SU-DHL-6 (cell line): ENCODE measurements around the gene TRIM2.
A peak's percentile ranks its signal among the peaks of the same experiment; 100 is the strongest.

Experiments
- H2AFZ ChIP-seq: fragments of 200-600 bp; sonication (generic); 2 replicates; pipeline ENCODE4 v1.6.1; 2014; ENCODE audit warnings: low read depth, mild to moderate bottlenecking, moderate library complexity, mixed read lengths, antibody characterized with exemption, low read length; ENCODE audit not compliant: severe bottlenecking
- H3F3A ChIP-seq: fragments of 200-600 bp; shearing (Covaris generic); 2 replicates; pipeline ENCODE4 v1.6.0; 2016; ENCODE audit warnings: antibody characterized with exemption, mild to moderate bottlenecking; ENCODE audit not compliant: insufficient read depth
- H3K27ac ChIP-seq: fragments of 200-600 bp; sonication (generic); 2 replicates; pipeline ENCODE4 v1.5.1; 2016; ENCODE audit warnings: low read depth, mild to moderate bottlenecking, low read length, moderate library complexity, mixed read lengths
- H3K27me3 ChIP-seq: fragments of 200-600 bp; sonication (generic), shearing (Covaris generic); 2 replicates; pipeline ENCODE4 v1.6.0; 2014; ENCODE audit warnings: mild to moderate bottlenecking, low read length
- H3K36me3 ChIP-seq: fragments of 200-600 bp; sonication (generic); 2 replicates; pipeline ENCODE4 v1.6.1; 2014; ENCODE audit warnings: mild to moderate bottlenecking, low read length, mixed read lengths
- H3K4me2 ChIP-seq: fragments of 300-600, 200-600 bp; shearing (Covaris generic), sonication (generic); 2 replicates; pipeline ENCODE4 v1.6.0; 2014; ENCODE audit warnings: low read length, low read depth, mild to moderate bottlenecking; ENCODE audit not compliant: poor library complexity, severe bottlenecking
- H3K4me3 ChIP-seq: fragments of 200-600 bp; sonication (generic); 2 replicates; pipeline ENCODE4 v1.5.1; 2014; ENCODE audit warnings: antibody characterized with exemption, low read length, mild to moderate bottlenecking, mixed read lengths; ENCODE audit not compliant: insufficient read depth, poor library complexity, severe bottlenecking
- H3K79me2 ChIP-seq: fragments of 200-600 bp; sonication (generic); 2 replicates; pipeline ENCODE4 v1.6.1; 2014; ENCODE audit warnings: mild to moderate bottlenecking, low read length, moderate library complexity; ENCODE audit not compliant: insufficient read depth
- H3K9ac ChIP-seq: fragments of 200-600 bp; sonication (generic); 2 replicates; pipeline ENCODE4 v1.7.0; 2014; ENCODE audit warnings: mild to moderate bottlenecking, low read length
- H3K9me2 ChIP-seq: fragments of 200-600 bp; sonication (generic); replicated peaks from 2 replicates; pipeline ENCODE4 v1.6.1; 2014; ENCODE audit warnings: low read length; ENCODE audit not compliant: insufficient read depth
- H3K9me3 ChIP-seq: fragments of 200-600 bp; sonication (generic); 2 replicates; pipeline ENCODE4 v1.6.1; 2014; ENCODE audit warnings: low read length, mixed read lengths; ENCODE audit not compliant: insufficient read depth
- H4K20me1 ChIP-seq: fragments of 200-600 bp; sonication (generic); 2 replicates; pipeline ENCODE4 v1.6.1; 2014; ENCODE audit warnings: low read depth, mild to moderate bottlenecking, antibody characterized with exemption, low read length, moderate library complexity, mixed read lengths
- EZH2phosphoT487 ChIP-seq: fragments of 200-600 bp; sonication (generic), shearing (Covaris generic); conservative IDR thresholded peaks from 2 replicates; pipeline ENCODE4 v1.6.1; 2018; ENCODE audit warnings: mild to moderate bottlenecking, antibody characterized with exemption, low read length, moderate library complexity, mixed read lengths
- TF ChIP-seq, protein P1 (sequence below): fragments of 200-600 bp; sonication (generic); IDR thresholded peaks from one replicate; pipeline ENCODE4 v1.5.1; 2017; ENCODE audit warnings: antibody characterized with exemption, mild to moderate bottlenecking, low read length, moderate library complexity; ENCODE audit not compliant: insufficient read depth, poor library complexity, severe bottlenecking

Gene TRIM2

DNA sequence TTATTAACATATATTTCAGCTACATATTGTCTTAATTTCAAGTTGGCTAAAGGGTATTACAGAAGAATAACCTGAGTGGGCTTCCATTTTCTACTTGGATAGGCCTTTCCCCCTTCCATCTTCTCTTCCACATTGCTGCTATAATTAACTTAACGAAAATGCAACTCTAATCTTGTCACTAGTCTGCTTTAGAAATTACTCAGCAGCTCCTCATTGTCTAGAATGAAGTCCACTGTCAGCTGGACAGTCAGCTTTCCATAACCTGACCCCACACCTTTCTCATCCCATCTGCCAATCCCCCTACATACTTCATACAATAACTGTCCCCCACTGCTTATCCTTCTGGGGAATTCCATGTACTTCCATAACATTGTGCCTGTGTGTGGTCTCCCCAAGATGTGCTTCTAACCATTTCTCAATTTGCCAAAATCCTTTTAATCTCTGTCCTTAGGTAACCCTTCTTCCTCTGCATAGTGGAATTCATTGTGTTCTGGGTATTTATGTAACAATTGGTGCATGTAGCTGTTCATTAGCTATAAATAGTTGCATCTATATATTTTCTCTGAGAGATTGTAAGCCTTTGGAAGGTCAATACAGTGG is 145.1 kb downstream of the TRIM2 start:
- H4K20me1 ChIP-seq = no peaks in the 10 kb centered on the region
- H3K27ac ChIP-seq = peak overlapping the region; percentile 98
- no peaks in the 10 kb centered on the region for H3K9me3 ChIP-seq
- no peaks in the 10 kb centered on the region for H3K9me2 ChIP-seq
- no peak overlapping the region for H3K9ac ChIP-seq
- TF ChIP-seq, protein P1, sequence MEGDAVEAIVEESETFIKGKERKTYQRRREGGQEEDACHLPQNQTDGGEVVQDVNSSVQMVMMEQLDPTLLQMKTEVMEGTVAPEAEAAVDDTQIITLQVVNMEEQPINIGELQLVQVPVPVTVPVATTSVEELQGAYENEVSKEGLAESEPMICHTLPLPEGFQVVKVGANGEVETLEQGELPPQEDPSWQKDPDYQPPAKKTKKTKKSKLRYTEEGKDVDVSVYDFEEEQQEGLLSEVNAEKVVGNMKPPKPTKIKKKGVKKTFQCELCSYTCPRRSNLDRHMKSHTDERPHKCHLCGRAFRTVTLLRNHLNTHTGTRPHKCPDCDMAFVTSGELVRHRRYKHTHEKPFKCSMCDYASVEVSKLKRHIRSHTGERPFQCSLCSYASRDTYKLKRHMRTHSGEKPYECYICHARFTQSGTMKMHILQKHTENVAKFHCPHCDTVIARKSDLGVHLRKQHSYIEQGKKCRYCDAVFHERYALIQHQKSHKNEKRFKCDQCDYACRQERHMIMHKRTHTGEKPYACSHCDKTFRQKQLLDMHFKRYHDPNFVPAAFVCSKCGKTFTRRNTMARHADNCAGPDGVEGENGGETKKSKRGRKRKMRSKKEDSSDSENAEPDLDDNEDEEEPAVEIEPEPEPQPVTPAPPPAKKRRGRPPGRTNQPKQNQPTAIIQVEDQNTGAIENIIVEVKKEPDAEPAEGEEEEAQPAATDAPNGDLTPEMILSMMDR = no peak
- no peak for TF ChIP-seq EZH2phosphoT487
- H3K36me3 ChIP-seq = peaks cover 39% of the 10 kb centered on the region
- H3K79me2 ChIP-seq = peaks cover 96% of the 10 kb centered on the region
- H3F3A ChIP-seq = peaks cover 33% of the 10 kb centered on the region
- H3K4me2 ChIP-seq = peak overlapping the region; percentile 98
- no peak overlapping the region for H3K4me3 ChIP-seq
- no peak overlapping the region for H2AFZ ChIP-seq
- no peaks in the 10 kb centered on the region for H3K27me3 ChIP-seq

DNA sequence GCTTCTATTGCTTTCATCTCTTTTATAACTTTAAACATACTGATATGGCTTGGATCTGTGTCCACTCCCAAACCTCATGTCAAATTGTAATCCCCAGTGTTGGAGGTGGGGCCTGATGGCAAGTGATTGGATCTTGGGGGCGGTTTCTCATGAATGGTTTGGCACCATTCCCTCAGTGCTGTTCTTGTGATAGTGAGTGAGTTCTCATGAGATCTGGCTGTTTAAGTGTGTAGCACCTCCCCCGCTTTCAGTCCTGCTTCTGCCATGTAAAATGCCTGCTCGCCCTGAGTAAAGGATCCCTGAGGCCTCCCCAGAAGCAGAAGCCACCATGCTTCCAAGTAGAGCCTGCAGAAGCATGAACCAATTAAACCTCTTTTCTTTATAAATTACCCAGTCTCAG is 157.9 kb downstream of the TRIM2 start:
- H3K27ac ChIP-seq = no peak overlapping the region
- peaks cover 9% of the 10 kb centered on the region; the same call in 1 of the 2 replicates for H3F3A ChIP-seq
- peaks cover 45% of the 10 kb centered on the region for H3K36me3 ChIP-seq
- no peaks in the 10 kb centered on the region for H3K9me3 ChIP-seq
- H3K9me2 ChIP-seq = no peaks in the 10 kb centered on the region
- no peak overlapping the region for H2AFZ ChIP-seq
- no peak for TF ChIP-seq EZH2phosphoT487
- TF ChIP-seq, protein P1 = no peak
- no peak overlapping the region for H3K9ac ChIP-seq
- H4K20me1 ChIP-seq = no peaks in the 10 kb centered on the region
- H3K4me3 ChIP-seq = no peak overlapping the region
- H3K79me2 ChIP-seq = 0 out of 2 replicates have a peak, but pooled peaks cover 5% of the 10 kb centered on the region
- no peak overlapping the region for H3K4me2 ChIP-seq
- H3K27me3 ChIP-seq = no peaks in the 10 kb centered on the region

GRCh38 chr4:153364061-153364460 is 159.8 kb downstream of the TRIM2 start:
- Histone ChIP-seq H4K20me1 (no peaks in the 10 kb centered on the region), H3K4me3 (no peak overlapping the region), H3K27ac (no peak overlapping the region), H3K9me2 (no peaks in the 10 kb centered on the region), H3K4me2 (no peak overlapping the region), H3K79me2 (0 out of 2 replicates have a peak, but pooled peaks cover 5% of the 10 kb centered on the region), H2AFZ (no peak overlapping the region), H3F3A (no peaks in the 10 kb centered on the region), H3K36me3 (peaks cover 46% of the 10 kb centered on the region), H3K27me3 (no peaks in the 10 kb centered on the region), H3K9ac (no peak overlapping the region), H3K9me3 (no peaks in the 10 kb centered on the region)
- TF ChIP-seq, protein P1 = no peak
- no peak for TF ChIP-seq EZH2phosphoT487
